HEK293T (cell line): ENCODE measurements around the gene LETM1.

Experiments used
- BHLHE40 ChIP-seq: fragments of 450-650 bp; IDR thresholded peaks from 2 replicates; pipeline ENCODE4 v1.6.1; 2016; ENCODE audit warnings: mild to moderate bottlenecking, moderate library complexity, borderline replicate concordance
- CTBP1 ChIP-seq: fragments of 450-650 bp; IDR thresholded peaks from 2 replicates; pipeline ENCODE4 v1.6.1; 2016; ENCODE audit warnings: borderline replicate concordance
- FOXK2 ChIP-seq: fragments of 450-650 bp; IDR thresholded peaks from 2 replicates; pipeline ENCODE4 v1.6.1; 2016; ENCODE audit warnings: mild to moderate bottlenecking
- FOXM1 ChIP-seq: fragments of 450-650 bp; IDR thresholded peaks from 2 replicates; pipeline ENCODE4 v1.6.1; 2017; ENCODE audit warnings: mild to moderate bottlenecking, borderline replicate concordance
- NFRKB ChIP-seq: fragments of 450-650 bp; IDR thresholded peaks from 2 replicates; pipeline ENCODE4 v1.6.1; 2016; ENCODE audit warnings: mild to moderate bottlenecking, moderate library complexity
- PKNOX1 ChIP-seq: fragments of 450-650 bp; IDR thresholded peaks from 2 replicates; pipeline ENCODE4 v1.6.1; 2016
- SP1 ChIP-seq: fragments of 450-650 bp; IDR thresholded peaks from 2 replicates; pipeline ENCODE4 v1.6.1; 2017
- SUZ12 ChIP-seq: fragments of 450-650 bp; IDR thresholded peaks from 2 replicates; pipeline ENCODE4 v1.6.1; 2016; ENCODE audit warnings: mild to moderate bottlenecking
- TARDBP ChIP-seq: fragments of 450-650 bp; IDR thresholded peaks from 2 replicates; pipeline ENCODE4 v1.6.1; 2016

DNA sequence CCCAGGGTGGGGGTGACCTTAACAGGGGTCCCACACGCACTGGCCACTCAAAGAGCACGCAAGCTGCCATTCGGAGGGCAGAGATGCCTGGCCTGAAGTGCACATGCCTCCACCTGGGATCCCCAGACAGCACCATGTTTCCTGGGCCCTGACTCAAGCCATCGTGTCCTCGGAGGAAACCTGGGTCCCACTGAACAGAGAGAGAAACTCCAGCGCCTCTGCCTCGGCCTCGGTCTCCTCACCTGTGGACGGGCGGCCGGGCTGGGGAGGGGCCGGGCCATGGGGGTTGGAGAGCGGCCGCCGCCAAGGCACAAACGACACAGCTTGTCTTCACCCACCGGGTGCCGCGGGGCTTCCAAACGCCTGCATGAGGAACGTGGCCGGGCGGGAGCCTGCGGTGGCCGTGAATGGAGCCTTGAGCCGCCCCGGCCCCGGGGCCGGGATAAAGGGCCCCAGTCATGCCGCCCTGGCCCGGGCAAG lies 92.8 kb downstream of the LETM1 start:
- TF ChIP-seq SUZ12 (no peak), NFRKB (no peak), PKNOX1 (no peak), SP1 (no peak), BHLHE40 (no peak), CTBP1 (no peak), FOXM1 (no peak), FOXK2 (no peak), TARDBP (no peak)
